ENCODE results near the gene MRPL58. TPM values are rescaled to one million over a fixed set of nuclear protein-coding genes. Genes with fewer than 3 reads are reported as not detected.
"Not testable (repeated sequence)": the region's sequence is repeated elsewhere in the genome, so short reads cannot be mapped to it uniquely, and the experiment has no call there.

The MRPL58 gene
- total RNA-seq, 1 experiment from 2014 or later, result 56.0 TPM

- no peak for DNase-seq (ENCODE audit: low read depth)
Observed at GRCh38 chr17:75013092-75013559, 656 bp downstream of the MRPL58 start.

DNA sequence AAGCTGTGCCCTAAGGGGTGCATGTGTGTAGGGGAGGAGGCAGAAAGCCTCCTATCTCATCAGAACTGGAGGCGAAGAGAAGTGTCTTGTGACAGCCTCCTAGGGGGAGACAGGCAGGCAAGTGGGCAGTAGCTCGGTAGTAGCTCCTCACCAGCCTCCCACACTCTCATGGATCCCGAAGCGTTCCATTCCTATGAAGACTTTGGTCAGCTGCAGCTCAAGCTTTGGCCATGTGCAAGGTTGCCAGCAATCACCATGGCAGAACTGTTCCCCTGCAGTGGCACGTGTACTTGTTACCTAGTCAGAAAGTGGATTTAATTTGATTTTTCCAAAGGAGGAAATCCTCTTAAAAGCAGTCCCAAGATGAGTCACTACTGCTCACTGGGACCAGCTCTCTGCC lies 6.7 kb downstream of the MRPL58 start:
- DNase-seq (ENCODE audit: low read depth), result no peak

GRCh38 chr17:75019710-75020109 lies 7.2 kb downstream of the MRPL58 start:
- no peak for DNase-seq (ENCODE audit: low read depth)

DNA sequence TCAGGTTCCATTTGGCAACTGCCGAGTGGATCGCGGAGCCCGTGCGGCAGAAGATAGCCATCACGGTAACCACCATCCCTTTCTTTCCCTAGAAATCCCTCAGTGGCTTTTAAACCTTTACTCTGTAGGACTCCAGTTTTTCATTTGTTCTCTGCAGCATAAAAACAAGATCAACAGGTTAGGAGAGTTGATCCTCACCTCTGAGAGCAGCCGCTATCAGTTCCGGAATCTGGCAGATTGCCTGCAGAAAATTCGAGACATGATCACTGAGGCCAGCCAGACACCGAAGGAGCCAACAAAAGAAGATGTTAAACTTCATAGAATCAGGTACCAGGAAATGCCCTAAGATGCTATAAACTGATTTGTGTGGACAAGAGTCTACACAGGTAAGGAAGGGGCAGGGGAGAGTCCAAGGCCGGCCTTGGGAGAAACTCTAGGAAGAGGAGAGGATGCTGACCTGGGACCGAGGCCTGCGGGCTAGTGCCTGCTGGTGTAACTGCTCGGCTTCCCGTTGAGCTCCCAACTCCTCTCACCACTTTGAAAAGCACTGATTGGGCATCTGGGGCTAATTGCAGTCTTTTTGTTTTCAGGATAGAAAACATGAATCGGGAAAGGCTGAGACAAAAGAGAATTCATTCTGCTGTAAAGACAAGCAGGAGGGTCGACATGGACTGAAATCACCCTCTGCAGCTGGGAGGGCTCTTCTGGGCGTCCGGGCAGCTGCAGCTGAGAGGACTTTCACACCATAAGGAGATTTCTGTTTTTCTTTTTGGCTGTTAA lies 8.1 kb downstream of the MRPL58 start:
- DNase-seq (ENCODE audit: low read depth), result no peak

GRCh38 chr17:75024686-75025397 lies 12.4 kb downstream of the MRPL58 start:
- DNase-seq (ENCODE audit: low read depth), result no peak

DNA sequence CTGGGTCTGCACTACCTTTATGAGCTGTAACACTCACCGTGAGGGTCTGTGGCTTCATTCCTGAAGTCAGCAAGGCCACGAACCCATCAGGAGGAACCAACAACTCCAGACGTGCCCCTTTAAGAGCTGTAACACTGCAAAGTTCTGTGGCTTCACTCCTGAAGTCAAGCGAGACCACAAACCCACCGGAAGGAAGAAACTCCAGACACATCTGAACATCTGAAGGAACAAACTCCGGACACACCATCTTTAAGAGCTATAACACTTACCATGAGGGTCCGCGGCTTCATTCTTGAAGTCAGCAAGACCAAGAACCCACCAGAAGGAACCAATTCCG lies 12.9 kb downstream of the MRPL58 start:
- DNase-seq (ENCODE audit: low read depth), result not testable (repeated sequence)

GRCh38 chr17:75026650-75027049 lies 14.2 kb downstream of the MRPL58 start:
- DNase-seq (ENCODE audit: low read depth), result not testable (repeated sequence)

- DNase-seq (ENCODE audit: low read depth), result no peak
Observed at GRCh38 chr17:75030161-75030560, 17.7 kb downstream of the MRPL58 start.

DNA sequence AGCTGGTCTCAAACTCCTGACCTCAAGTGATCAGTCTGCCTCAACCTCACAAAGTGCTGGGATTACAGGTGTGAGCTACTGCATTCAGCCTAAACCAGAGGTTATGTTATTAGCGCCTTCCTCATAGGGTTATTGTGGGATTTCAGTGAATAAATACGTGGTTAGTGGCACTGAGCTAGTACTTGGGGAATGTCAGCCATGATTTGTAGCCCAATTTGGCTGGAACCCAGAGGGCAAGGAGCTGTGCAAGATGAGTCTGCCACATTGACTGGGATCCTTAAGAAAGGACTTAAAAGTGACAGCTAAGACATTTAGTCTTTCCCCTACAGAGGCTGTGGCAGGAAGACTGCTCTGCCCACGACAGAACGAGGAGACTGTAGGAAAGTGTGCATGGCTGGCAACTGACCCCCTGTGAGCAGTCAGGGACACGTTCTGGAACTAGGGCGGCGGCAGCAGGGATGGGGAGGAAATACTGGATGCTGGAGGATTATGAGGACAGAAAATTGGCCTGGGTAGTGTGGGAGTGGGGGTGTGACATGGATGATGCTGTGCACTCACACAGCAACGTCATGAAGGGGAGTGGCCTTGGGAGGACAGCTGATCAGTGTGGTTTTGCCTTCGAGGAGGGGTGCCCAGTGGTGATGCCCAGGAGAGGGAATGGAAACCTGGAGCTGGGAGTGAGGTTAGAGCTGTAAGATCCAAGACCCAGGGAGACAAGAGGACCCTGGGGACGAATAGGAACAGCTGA lies 19.7 kb downstream of the MRPL58 start:
- peak; percentile 91 for DNase-seq (ENCODE audit: low read depth)

DNA sequence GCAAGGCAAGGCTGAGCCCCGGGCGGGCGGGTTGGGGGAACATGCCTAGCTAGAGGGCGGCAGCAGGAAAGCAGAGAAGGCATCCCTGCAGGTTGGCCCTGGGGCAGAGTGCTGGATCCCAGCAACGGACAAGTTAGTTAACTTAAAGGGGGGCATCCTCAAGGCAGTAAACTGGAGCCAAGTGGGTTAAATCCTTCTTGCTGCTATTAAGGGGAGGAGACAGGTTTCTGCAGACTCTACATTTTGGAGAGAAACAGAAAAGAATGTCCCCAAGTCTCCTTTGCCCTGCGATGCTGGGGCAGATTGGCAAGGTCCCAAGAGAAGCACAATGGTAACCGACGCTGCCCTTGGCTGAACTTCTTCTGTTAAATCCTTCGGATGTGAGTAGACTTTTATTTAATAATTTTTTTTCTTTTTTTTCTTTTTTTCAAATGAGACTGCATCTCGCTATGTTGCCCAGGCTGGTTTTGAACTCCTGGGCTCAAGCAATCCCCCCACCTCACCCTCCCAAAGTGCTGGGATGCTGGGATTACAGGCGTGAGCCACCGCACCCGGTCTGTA lies 20.3 kb downstream of the MRPL58 start:
- DNase-seq (ENCODE audit: low read depth), result peak; percentile 20

- peak; percentile 94 for DNase-seq (ENCODE audit: low read depth)
Observed at GRCh38 chr17:75033346-75034235, 21.1 kb downstream of the MRPL58 start.

DNA sequence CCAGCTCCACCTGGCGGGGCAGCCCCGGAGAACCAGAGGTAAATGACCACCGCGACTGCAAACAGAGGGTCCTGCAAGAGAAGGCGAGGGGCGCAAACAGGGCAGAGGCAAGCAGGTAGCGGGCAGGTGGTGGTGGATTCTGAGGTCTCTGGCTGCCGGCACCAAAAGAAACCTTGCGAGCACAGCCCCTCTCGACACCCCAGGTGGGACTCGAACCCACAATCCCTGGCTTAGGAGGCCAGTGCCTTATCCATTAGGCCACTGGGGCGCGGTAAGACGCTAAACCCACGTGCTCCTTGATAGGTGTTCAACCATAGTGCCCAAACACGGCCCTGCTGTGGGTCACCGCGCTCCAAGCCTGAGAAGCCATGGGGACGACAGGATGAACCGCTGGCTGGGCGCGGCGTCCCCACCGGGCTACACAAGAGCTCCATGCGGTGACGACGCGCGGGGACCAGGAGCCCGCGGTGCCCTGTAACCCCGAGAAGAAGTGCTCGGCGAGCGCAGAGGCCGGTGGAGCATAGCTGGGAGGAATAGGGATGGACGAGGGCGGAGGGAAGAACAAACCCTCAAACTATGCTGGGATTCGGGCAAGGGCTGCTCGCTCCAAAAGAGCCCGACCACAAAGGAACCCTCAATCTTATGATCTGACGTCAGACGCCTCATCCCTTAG lies 21.9 kb downstream of the MRPL58 start:
- peak; percentile 88 for DNase-seq (ENCODE audit: low read depth)

DNA sequence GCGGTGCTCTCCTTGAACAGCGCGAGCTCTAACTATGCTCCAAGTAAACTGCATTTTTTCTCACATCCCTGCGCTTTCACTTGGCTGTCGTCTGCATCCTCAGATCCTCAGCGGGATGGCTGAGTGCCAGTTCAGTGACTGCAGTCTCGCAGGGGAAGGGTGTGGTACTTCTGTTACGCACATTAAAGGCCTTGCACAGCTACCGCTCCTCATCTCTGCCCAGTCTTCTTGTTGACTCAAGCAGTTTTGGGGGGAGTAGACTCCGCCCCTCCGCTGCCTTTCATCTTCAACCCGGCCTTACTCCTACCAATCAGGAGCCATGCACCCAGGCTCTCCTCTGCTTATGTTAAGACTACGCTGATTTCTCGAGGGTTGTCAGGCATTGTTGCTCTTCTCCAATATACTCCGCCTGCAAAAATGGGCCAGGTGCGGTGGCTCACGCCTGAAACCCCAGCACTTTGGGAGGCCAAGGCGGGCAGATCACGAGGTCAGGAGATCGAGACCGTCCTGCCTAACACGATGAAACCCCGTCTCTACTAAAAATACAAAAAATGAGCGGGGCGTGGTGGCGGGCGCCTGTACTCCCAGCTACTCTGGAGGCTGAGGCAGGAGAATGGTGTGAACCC lies 24.3 kb downstream of the MRPL58 start:
- no peak for DNase-seq (ENCODE audit: low read depth)

DNA sequence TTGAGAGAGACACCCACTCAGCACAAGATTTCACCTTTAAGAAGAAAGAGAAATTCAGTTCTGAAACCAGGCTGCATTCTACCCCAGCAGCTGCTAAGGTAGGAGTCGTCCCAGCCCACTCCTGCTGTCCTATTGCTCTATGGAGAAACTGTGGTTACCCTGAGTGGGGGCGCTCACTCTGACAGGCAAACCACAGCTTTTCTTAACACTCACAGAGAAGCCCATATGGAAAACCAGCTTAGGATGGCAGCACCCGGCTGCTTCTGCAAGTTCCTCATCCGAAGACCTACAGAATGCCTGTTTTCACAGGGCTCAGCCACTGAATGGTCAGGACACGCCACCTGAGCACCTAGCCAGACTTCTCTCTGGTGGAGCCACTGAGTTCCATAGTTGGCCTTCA lies 26.8 kb downstream of the MRPL58 start:
- DNase-seq (ENCODE audit: low read depth), result no peak

DNA sequence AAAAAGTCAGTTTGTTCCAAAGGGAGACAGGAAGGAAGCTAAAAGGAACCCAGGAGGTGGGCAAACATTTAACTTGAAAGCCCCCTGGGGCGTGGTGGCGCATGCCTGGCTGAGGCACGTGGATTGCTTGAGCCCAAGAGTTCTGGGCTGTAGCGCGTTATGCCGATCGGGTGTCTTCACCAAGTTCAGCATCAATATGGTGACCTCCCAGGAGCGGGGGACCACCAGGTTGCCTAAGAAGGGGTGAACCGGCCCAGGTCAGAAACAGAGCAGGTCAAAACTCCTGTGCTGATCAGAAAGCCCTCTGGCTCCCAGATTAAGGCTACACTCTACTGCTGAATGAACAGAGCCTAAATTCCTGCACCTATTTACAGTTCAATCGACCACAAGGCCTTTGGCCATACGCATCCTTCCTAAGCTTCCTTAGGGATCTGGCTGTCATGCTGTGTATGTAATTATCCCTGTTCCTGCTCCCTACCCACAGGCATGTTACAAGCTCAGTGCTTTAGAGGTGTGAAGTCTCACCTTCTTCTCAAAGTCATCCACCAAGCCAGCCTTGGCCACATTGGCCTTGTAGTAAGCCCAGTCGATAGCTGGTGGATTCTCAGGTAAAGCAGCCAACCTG lies 29.3 kb downstream of the MRPL58 start:
- no peak for DNase-seq (ENCODE audit: low read depth)

GRCh38 chr17:75043789-75044188 lies 31.3 kb downstream of the MRPL58 start:
- not testable (repeated sequence) for DNase-seq (ENCODE audit: low read depth)

DNA sequence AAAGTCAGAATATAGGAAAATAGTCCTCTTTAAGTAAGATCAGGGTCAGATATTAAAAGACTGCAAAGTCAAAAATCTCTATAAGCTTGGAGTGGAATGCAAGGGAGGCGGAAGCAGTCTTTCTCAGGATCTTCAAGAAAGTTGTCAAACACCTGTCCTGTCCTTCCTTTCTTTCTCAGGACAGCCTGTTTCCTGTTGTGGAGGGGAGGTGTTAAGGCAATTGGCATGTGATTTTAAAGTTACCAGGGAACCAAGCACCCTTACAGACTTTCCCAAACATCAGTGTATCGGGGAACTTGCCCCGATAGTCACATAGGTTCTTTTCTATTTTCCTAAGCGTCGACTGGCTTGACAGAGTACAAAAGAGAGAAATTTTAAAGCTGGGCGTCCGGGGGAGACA lies 32.2 kb downstream of the MRPL58 start:
- no peak for DNase-seq (ENCODE audit: low read depth)

GRCh38 chr17:75045946-75046406 lies 33.5 kb downstream of the MRPL58 start:
- DNase-seq (ENCODE audit: low read depth), result not testable (repeated sequence)

Measured in LHCN-M2 (cell line).